ENCODE data around the gene OPALIN.

Gene OPALIN

DNA sequence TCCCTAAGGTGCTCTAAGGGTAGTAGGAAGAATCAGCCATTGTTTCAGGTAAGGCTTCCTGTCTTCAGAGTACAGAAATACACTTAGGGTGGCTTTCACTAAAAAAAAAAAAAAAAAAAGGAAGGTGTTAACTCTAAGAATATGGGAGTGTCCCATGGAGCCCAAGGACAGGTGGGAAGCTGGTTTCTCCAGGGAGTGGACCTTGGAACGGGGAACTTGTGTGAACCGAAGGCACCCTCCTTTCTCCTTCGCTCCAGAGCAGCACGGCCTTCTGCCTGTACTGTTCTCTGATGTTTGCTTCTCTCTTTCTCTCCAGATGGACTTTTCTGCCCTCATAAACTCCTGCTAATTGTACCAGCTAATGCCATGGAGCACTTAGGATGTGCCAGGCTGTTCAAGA is 6.2 kb downstream of the OPALIN start:
- TF ChIP-seq TAF1 (IDR thresholded peaks at IDR 0.05; ENCODE audit: borderline replicate concordance, insufficient read depth, low read length): no peak
- TF ChIP-seq, protein P1, sequence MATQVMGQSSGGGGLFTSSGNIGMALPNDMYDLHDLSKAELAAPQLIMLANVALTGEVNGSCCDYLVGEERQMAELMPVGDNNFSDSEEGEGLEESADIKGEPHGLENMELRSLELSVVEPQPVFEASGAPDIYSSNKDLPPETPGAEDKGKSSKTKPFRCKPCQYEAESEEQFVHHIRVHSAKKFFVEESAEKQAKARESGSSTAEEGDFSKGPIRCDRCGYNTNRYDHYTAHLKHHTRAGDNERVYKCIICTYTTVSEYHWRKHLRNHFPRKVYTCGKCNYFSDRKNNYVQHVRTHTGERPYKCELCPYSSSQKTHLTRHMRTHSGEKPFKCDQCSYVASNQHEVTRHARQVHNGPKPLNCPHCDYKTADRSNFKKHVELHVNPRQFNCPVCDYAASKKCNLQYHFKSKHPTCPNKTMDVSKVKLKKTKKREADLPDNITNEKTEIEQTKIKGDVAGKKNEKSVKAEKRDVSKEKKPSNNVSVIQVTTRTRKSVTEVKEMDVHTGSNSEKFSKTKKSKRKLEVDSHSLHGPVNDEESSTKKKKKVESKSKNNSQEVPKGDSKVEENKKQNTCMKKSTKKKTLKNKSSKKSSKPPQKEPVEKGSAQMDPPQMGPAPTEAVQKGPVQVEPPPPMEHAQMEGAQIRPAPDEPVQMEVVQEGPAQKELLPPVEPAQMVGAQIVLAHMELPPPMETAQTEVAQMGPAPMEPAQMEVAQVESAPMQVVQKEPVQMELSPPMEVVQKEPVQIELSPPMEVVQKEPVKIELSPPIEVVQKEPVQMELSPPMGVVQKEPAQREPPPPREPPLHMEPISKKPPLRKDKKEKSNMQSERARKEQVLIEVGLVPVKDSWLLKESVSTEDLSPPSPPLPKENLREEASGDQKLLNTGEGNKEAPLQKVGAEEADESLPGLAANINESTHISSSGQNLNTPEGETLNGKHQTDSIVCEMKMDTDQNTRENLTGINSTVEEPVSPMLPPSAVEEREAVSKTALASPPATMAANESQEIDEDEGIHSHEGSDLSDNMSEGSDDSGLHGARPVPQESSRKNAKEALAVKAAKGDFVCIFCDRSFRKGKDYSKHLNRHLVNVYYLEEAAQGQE (IDR thresholded peaks at IDR 0.05; ENCODE audit: insufficient read depth in 1 of 2, low read depth in 2 of 2, low read length in 2 of 2): no peak
- no peak for TF ChIP-seq POLR2AphosphoS5 (IDR thresholded peaks at IDR 0.05; ENCODE audit: low read depth, low read length)
- no peak for TF ChIP-seq FOXP2 (optimal IDR thresholded peaks at IDR 0.05; ENCODE audit: borderline replicate concordance, extremely low read depth, extremely low read length, insufficient read depth)
- no peak for TF ChIP-seq SIN3A (IDR thresholded peaks at IDR 0.05; ENCODE audit: borderline replicate concordance, insufficient read depth, low read length)

DNA sequence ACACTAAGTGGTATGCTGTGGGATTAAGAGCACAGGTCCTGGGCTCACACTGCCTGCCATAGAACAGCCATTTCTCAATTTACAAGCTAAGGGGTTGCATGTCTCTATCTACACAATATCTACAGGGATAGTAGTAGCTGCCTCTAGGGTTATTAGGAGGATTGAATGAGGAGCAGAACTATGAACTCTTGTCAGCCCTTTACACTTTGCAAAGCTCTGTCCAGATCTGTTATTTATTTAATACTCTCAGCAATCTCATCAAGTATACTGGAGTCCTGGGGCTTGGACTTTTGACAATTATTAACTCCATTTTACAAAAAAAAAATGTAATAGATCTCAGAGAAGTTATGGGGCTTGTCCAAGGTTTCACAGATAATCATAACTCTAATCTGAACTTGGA is 6.8 kb downstream of the OPALIN start:
- TF ChIP-seq, protein P1 (IDR thresholded peaks at IDR 0.05; ENCODE audit: insufficient read depth in 1 of 2, low read depth in 2 of 2, low read length in 2 of 2): no peak
- TF ChIP-seq SIN3A (IDR thresholded peaks at IDR 0.05; ENCODE audit: borderline replicate concordance, insufficient read depth, low read length) (no peak), FOXP2 (optimal IDR thresholded peaks at IDR 0.05; ENCODE audit: borderline replicate concordance, extremely low read depth, extremely low read length, insufficient read depth) (no peak), TAF1 (IDR thresholded peaks at IDR 0.05; ENCODE audit: borderline replicate concordance, insufficient read depth, low read length) (no peak), POLR2AphosphoS5 (IDR thresholded peaks at IDR 0.05; ENCODE audit: low read depth, low read length) (no peak)

DNA sequence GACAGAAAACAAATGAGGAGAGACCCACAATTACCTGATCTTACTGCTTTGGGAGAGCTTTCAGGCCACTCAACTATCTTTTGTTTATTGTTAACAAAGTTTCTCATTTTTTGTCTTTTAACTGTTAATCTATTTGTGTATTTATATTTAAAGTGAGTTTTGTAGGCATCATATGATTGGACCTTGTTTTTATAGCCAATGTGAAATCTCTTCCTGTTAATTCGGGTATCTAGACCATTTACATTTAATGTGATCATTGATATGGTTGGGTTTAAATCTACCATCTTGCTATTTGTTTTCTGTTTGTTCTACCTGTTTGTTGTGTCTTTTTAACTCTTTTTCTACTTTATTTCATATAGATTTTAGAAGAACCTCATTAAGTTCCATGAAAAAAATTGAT is 12.5 kb downstream of the OPALIN start:
- no peak for TF ChIP-seq SIN3A (IDR thresholded peaks at IDR 0.05; ENCODE audit: borderline replicate concordance, insufficient read depth, low read length)
- TF ChIP-seq TAF1 (IDR thresholded peaks at IDR 0.05; ENCODE audit: borderline replicate concordance, insufficient read depth, low read length): no peak
- TF ChIP-seq, protein P1 (IDR thresholded peaks at IDR 0.05; ENCODE audit: insufficient read depth in 1 of 2, low read depth in 2 of 2, low read length in 2 of 2): no peak
- no peak for TF ChIP-seq POLR2AphosphoS5 (IDR thresholded peaks at IDR 0.05; ENCODE audit: low read depth, low read length)
- TF ChIP-seq FOXP2 (optimal IDR thresholded peaks at IDR 0.05; ENCODE audit: borderline replicate concordance, extremely low read depth, extremely low read length, insufficient read depth): no peak

DNA sequence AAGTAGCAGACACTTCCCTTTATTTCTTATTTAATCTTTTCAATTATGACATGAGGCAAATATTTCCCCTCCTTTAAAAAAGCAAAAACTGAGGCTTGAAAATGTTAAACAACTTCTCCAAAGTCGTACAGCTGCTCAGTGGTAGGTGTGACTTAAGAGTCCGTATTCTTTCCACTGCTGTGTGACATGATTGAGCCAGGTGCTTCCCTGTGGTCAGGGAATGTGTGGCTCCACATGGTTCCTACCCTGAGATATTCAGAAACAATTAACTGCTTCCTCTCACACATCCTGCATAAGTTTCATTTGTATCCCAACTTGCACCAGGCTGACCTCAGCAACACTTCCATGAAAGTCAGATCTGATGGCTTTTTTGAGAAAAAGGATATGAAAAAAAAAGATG is 13.6 kb downstream of the OPALIN start:
- no peak for TF ChIP-seq POLR2AphosphoS5 (IDR thresholded peaks at IDR 0.05; ENCODE audit: low read depth, low read length)
- TF ChIP-seq, protein P1 (IDR thresholded peaks at IDR 0.05; ENCODE audit: insufficient read depth in 1 of 2, low read depth in 2 of 2, low read length in 2 of 2): no peak
- TF ChIP-seq FOXP2 (optimal IDR thresholded peaks at IDR 0.05; ENCODE audit: borderline replicate concordance, extremely low read depth, extremely low read length, insufficient read depth): no peak
- TF ChIP-seq TAF1 (IDR thresholded peaks at IDR 0.05; ENCODE audit: borderline replicate concordance, insufficient read depth, low read length): no peak

DNA sequence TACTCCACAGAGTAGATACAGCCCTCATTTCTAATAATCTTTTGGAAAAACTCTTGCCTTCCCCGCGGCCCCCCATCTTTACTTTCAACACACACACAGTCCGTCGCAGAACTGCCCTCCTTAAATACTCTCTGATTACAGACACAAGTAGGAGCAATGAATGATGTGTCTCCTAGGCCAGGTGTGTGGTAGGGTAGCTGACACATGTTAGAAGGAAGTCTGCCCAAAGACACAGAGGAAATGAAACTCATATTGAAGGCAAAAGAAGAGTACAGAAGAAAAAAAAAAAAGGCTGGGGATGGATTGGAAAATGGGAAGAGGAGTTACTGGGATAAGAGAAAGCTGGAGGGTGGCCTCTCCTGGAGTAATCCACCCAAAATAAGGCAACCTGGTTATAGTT is 14.6 kb downstream of the OPALIN start:
- TF ChIP-seq TAF1 (IDR thresholded peaks at IDR 0.05; ENCODE audit: borderline replicate concordance, insufficient read depth, low read length) (no peak), FOXP2 (optimal IDR thresholded peaks at IDR 0.05; ENCODE audit: borderline replicate concordance, extremely low read depth, extremely low read length, insufficient read depth) (no peak), POLR2AphosphoS5 (IDR thresholded peaks at IDR 0.05; ENCODE audit: low read depth, low read length) (no peak), SIN3A (IDR thresholded peaks at IDR 0.05; ENCODE audit: borderline replicate concordance, insufficient read depth, low read length) (no peak)
- TF ChIP-seq, protein P1 (IDR thresholded peaks at IDR 0.05; ENCODE audit: insufficient read depth in 1 of 2, low read depth in 2 of 2, low read length in 2 of 2): no peak
